GM18907 (cell line): ENCODE data around the gene CCDC182.

Experiments
- ATAC-seq: cut with Tn5 transposase; IDR thresholded peaks from one replicate; pipeline ENCODE4 v1.9.1; 2021; ENCODE audit warnings: mild to moderate bottlenecking, moderate library complexity; ENCODE audit not compliant: unreplicated experiment

Gene CCDC182

DNA sequence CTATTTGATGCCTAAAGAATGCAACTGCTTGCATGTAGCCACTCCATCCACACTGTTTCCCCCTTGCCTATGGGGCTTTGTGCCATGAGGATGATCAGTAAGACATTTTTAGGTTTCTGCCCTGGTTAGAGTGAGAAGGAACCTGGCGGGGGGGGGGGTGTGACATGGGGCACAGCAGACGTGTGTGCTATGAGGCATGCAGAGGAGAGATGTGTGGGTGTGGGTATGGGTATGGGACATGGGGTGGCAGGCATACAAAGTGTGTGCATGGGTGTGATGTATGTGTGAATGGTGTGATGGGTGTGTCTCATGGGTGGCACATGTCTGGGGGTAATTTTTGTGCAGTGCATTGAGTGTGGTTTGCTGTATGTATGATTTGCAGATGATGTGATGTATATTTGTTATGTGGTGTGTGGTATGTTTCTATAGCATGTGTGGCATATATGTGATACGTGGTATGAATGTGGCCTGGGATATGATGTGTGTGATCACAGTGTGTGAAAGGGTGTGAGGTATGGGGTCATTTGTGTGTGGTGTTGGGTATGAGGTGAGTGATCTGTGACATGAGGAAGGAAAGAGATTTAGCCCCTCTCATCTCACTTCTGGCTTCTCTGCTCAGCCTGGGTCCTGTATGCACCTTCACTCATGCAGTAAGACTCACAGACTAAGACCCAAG is 14.9 kb downstream of the CCDC182 start:
- ATAC-seq: no peak

DNA sequence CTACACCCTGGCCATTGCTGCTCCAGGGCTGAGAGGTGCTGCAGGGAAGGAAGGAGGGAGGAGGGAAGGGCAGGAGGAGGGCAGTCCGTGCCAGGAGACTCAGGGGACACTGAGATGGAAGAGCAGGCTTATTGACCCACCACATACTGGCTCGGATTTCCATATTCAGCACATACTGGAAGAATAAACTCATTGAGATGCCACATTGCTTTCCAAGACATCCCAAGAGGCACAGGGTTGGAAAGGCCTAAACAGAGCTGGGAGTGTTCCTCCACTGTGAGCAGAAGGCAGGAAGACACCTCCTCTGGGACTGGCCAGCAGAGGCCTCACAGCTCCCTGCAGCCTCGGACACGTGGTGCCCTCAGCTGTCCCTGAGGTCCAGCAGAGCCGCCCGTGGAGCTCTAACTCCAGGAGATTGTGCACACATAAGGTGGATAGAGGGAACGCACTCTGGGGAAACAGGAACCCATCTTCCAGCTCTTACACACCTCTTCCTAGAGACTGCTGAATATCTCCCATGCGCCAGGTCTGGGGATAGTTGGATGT is 17.4 kb downstream of the CCDC182 start:
- no peak for ATAC-seq

DNA sequence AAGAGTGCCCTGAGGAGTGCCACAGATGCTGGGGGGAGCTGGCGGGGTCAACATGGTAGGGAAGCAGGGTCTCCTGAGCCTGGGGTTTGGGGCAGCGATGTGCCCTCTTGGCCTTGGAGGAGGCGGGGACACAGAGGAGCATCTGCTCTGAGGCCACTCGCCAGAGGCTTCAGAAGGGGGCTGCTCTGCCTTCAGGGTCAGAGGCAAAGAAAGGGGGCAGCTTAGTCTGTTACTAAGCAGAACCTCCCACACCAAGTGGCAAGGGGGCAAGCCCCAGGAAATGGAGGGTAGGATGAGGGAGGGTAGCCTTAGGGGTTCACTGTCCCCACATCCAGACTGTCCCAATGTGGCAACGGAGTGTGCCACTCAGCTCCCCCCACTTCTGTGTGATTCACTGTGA is 18.3 kb downstream of the CCDC182 start:
- ATAC-seq: no peak

DNA sequence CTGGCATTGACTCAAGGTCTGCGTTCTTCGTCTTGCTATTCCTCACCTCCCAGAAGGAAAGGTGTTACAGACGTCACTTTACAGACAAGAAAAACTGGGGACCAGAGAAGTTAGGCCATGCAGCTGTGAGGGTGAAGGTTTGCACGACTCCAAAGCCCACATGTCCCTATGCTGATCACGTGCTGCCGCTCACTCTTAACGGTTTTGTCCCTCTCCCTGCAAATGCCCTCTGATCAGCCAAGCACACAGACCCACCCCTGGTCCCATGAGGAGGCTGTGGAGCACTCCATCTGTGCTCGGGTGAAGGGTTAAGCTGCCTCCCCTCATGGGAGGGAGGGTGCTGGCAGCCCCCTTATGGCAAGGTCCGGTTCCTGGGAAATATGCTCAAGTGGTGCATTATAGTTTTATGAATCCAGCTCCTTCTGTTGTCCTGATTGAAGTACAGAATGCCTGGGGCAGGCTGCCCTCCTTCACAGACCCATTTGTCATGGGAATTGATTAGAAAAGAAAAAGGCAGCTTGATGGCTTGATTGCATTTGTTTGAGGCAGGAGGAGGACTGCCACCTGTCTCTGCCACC is 18.8 kb downstream of the CCDC182 start:
- no peak for ATAC-seq

DNA sequence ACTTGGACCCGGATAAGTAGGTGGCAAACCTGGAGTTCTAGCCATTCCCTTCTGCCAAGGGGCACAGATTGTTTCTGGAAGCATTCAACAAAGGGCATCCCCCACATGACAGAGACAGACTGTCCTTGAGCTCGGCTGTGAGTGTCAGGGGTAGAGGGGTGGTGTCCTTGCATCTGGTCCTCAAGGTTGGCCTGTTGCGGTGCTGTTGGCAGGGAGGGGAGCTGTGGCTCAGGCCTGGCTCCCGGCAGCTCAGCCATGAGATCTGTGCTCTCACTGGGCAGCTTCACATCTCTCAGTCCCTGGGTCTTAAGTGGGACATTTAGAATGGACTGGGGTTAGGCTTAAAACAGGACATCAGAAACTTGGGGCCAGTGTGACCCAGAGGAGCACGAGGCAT is 20.4 kb downstream of the CCDC182 start:
- no peak for ATAC-seq

DNA sequence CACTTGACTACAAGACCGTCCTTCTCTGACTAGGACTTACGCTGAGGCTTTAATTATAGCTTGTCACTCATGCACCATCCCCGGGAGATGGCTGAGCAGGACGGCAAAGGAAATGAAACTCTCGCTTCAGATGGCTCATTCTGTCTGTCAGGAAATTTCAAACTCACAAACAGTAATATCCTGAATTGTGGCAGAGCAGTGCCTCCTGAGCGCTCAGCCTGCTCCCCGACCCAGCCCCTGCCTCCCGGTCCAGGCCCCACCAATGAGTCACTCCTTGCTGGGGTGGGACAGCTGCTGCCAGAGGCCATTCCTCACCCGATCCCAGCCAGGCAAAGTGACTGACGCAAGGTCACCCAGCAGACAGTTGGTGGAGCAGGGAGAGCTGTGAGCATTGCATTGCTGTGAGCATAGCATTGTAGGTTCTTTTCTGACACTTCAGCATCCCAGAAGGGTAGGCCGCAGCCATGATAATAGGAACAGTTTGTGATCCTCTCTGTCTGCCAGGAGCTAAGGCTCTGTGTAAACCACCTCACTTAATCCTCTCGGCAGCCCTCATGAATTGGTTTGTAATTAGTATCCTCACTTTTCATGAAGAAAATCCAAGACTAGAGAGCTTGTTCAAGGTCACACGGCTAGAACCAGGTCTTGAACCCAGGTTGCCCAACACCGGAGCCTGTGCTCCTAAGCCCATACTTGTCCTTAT is 20.9 kb downstream of the CCDC182 start:
- peak; percentile 72 for ATAC-seq

DNA sequence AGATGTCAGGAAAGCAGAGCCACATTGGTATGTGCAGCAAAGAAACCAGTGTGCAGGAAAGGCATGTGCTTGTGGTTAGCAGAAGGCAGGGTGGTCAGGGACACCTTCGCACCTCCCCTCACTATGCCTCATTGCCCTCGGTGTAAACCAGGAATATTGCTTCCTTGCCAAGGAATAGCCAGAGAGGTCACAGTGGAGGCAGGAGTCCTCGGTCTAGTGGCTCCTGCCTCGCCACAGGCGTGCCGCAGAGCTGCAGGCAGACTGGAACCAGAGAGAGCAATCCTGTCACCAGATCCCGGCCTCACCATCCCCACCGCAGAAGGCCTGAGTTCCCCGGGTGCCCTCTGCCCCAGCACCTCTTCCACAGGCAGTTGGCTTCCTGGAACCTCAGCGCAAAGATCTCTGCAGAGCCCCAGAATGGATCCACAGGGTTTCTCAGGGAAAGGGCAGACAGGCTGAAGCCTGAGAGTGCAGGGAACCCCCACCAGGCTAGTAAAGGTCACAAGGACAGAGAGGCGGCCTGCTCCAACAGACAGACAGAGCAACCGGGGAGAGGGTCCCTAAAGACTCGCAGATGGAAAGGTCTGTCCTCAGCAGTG is 21.6 kb downstream of the CCDC182 start:
- no peak for ATAC-seq

DNA sequence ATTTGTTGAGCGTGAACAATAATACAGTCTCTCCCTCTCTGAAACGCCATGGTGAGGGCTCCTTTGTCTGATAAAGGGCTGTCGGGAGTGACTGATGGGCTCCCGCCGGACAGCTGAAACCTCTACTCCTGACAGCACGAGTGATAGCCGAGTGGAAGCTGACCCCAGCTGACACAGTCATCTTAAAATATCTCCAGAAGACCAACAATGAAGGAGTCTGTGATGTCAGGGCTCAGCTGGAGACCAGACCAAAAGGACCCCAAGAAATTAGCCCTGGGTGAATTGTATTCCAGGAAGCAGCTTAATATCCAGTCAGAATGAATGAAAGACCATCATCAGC is 22.4 kb downstream of the CCDC182 start:
- no peak for ATAC-seq

DNA sequence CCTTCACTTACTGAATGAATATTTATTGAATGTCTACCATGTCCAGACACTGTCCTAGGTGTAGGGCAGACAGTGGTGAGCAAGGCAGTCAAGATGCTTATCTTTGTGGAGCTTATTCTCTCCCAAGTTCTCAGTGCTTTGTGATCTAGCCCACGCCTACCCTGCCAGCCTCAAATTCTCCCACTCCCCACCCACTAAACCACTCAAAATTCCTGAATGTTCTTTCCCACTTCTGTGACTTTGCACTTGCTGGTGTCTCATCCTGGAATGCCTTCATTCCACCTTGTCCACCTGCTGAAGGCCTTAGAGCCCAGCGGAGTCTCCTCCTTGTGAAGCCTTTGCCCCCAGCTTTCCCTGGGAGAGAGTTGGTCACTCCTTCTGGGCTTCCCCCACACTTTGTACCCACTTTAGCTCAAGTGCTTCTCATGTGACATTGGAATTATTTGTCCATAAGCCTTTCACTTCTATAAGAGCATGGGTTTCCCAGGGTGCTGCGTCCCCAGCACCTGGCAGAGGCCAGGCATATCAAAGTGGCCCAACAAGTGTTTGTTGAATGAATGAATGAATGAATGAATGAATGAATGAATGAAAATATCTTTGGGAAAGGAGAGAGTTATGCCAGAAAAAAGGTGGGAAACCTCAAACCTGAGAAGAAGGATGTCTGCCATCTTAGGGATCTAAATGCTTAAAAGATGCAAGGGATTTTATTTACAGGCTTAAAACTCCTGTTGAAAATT is 23.0 kb downstream of the CCDC182 start:
- no peak for ATAC-seq

DNA sequence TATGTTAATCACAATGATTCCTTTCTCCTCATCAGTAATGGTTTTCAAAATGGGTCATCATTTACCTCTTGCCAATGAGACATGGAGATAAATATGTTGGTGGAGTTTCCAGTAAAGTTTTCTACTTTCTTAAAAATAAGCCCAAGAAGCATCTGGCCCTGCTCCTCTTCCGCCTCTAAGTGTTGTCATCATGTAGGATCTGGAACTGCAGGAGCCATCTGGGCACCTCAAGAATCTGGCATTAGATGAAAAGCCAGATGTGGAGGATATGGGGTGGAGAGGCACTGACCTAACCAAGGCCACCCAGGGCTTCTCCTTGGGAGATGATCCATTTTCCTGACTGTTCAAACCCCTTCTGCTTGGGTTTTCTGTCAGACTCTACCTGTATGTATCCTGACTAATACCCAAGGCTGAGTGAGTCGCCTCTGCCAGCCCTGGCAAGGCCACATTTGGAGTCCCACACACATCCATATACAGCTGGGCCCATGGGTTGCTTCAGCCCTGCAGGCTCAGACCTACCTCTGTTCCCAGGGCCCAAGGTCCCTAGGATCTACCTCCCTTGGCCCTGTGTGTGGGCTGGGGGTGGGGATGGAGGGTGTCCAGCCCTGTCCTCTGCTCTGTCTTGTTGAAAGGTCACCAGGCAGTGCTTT is 24.6 kb downstream of the CCDC182 start:
- ATAC-seq: no peak

DNA sequence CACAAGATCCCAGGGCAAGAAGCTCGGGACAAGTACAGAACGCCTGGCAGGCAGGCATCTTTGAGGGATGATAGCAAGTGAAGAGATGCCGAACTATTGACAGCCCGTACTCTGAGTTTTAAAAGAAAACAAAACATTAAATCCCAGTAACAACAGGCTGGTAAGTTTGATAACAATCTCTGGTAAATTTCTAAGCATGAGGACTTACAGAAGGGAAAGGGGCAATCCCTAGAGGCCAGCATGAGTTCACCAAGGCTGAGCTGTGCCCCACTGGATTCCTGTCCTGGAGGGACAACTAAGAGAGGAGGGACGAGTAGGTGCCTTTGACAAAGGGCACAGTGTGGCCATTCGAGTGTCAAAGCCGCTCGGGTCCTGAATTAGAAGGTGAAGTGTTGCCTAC is 26.2 kb downstream of the CCDC182 start:
- no peak for ATAC-seq

DNA sequence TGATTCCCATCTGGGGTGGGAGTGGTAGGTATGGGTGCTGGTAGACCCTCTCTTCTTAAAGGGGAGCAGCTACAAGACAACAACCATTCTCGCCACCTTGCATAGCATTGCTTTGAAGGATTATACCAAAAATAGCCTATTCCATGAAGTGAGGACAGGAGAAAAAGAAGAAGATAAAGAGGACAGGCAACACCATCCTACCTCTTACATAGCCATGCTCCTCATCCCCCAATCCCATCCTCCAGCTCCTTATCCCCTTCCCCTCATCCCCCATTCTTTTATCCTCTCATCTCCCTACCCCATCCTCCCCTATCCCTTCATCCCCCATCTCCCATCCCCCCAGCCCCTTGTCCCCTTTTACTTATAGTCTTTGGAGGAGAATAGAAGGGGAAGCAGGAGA is 29.1 kb downstream of the CCDC182 start:
- ATAC-seq: no peak

DNA sequence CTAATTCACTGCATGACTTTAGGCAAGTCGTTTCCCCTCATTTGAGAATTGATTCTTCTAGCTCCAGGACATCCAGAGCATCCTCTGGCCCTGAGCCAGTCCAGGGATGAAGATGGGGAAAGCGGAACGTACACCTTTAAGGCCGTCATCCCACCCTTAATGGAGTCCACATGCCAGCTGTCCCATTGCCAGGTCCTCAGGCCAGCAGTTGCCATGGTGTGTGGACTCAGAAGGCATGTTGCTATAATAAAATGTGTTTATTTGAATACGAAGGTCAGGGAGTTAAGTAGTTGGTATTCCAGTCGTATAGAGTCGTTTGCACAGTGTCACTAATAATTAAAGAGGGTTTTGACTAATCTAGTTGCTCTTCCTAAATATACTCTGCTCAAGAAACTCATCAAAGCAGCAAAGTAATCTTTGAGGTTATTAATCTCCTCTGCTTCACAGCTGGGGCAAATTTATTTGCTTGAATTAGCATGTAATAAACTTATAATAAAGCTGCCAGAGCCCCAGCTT is 30.4 kb downstream of the CCDC182 start:
- no peak for ATAC-seq

DNA sequence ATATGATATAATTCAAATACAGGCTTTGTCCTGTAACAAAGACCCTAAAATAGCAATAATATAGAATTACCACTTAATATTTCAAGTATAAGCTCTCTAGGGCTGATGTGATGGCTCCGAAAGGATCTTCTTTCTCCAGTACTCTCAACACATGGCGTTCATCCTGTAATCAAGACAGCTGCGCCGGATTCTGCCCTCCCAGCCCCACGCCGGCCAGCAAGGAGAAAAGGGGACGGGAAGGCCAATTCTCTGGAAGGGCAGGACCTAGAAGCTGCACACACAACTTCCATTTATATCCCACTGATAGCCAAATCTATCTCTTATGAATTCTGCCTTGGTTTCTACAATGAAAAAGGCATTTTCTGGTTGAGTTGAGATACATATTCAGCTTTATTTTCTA is 32.0 kb downstream of the CCDC182 start:
- ATAC-seq: no peak

DNA sequence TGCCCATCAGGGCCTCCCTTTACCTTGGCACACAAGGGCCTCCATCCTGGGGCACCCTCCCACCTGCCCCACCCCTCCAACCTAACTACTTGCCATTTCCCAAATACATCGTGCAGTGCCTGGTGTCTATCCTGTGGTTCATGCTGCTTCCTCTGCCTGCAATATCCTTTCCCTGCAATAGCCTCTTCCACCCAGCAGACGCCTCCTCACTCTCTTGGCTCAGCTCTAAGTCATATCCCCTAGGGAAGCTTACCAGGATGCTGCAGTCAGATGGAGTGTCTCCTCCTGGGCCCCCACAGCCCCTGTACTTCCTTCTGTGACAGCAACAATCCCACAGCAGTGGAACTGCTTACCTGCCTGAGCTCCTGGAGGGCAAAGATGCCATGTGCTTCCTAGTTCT is 36.7 kb downstream of the CCDC182 start:
- no peak for ATAC-seq

DNA sequence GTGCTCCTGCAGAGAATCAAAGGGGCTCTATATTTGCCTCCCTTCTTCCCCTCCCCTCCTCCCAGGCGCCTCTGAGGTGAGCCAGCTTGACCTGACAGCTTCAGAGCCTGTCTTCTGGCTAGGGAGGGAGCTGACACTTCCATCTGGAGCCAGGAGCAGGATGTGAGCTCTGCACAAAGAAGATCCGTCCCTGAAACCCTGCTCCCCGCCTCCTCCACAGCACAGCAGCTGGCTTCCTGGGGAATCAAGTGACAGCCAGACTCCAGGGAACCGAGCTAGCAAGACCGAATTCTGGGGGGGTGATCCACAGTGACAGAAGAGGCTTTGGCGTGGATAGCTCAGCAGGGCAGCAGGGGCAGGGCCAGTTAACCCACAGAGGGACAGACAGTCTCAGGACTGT is 37.2 kb downstream of the CCDC182 start:
- no peak for ATAC-seq

DNA sequence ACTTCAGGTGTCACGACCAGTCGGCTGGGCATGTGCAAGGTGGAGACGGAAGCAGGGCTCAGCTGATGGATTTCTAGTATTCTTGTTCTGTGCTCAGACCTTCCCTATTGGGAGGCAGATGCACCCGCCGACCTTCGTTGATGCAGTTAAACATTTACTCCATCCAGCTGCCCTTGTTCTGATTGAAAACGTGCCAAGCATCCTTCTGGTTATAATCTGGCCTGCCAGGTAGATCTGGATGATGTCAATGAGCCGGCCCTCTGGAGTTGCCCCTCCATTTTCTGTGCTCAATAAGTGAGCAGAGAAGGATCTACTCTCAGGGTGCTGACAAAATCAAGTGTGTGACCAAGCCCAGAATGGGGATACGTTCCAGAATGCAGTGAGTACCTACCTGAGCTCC is 38.3 kb downstream of the CCDC182 start:
- no peak for ATAC-seq

DNA sequence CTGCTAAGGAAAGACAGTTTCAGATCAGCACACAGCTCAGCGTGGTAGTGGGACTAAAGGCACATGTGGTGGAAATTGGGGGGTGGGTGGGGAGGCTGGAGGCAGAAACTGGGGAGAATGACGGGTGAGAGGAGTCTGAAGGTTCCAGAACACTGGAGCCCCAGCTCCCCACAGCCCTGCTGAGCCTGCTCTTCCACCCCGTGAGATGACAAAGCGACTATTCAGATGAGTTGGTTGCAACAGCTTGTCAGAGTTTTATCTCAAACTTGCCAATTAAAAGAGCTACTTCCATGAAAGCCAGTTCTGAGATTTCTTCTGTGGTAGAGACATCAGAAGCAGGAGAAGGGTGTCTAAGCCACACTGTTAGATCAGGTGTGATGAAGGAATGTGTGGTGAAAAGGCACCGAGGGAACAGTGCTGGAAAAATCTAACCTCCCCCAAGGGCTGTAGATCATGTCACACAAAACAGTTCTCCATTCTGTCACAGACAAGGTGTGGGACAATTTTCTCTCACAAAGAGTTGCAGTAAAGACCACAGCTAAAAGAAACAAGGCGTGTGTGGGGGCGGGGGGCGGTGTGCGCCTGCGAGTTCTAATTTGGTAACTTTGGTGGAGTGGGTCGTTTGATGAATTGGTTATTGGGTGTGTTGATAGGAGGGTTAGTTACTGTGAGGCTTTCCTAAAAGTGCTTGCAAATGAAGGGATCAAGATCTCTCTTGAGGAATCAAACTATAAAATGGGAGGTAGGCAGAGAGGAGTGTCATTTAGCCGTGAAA is 39.0 kb downstream of the CCDC182 start:
- no peak for ATAC-seq

DNA sequence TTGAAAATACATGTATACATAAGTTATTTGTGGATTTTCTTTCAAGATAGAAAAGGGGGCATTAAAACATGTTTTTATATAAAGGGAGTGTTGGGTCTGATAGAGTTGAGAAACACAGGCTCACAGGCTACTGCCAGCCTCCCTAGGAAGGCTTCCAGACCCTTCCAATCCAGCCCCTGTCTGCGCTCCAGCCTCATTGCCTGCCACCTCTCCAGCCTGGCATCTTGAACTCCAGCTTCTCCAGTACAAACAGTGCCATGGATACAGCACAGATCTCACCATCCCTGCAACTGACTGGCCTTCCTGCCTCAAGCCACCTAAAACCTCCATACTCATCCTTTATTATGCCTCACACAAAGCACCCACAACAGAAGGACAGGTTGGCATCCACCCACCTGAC is 40.7 kb downstream of the CCDC182 start:
- no peak for ATAC-seq

DNA sequence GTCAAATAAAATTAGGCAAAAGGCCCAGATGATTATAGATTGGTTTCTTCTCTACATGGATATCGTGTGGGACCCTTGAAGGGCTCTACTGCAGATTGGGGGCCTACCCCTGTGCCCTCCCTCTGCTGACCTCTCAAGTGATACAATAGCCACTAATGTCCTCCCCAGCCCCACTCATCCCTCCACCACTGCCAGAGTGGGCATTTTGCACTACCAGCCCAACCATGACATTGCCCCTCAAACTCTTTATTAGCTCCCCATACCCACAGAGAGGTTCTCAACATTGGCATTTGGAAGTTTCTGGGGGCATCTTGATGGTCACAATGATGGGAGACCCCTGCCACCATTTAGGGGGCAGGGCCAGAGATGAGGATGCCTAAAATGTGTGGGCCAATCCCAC is 41.8 kb downstream of the CCDC182 start:
- ATAC-seq: no peak
